T-helper 2 cell treated with Interferon-gamma antibody and Interleukin-4, amounts not matched to agents 5 μg/mL and 100 μg/mL, for 36 hours (primary cell): ENCODE results near the gene MFAP3L.
"Not testable (repeated sequence)": the region's sequence is repeated elsewhere in the genome, so short reads cannot be mapped to it uniquely, and the experiment has no call there.

Source experiments
- DNase-seq: peaks from one replicate; pipeline ENCODE4 v3.0.0; 2021; ENCODE audit warnings: low spot score
- H3K27ac Mint-ChIP-seq: one replicate; pipeline ENCODE4 v1.8.0; 2021; ENCODE audit warnings: mild to moderate bottlenecking, mixed read lengths
- H3K27me3 Mint-ChIP-seq: one replicate; pipeline ENCODE4 v1.8.0; 2021; ENCODE audit warnings: low read depth, mixed read lengths
- H3K36me3 Mint-ChIP-seq: one replicate; pipeline ENCODE4 v1.8.0; 2021; ENCODE audit warnings: low read depth, mixed read lengths
- H3K4me1 Mint-ChIP-seq: one replicate; pipeline ENCODE4 v1.8.0; 2021; ENCODE audit warnings: low read depth, mixed read lengths
- H3K4me3 Mint-ChIP-seq: one replicate; pipeline ENCODE4 v1.8.0; 2022; ENCODE audit warnings: mild to moderate bottlenecking, moderate library complexity, mixed read lengths
- H3K9me3 Mint-ChIP-seq: one replicate; pipeline ENCODE4 v1.8.0; 2021; ENCODE audit warnings: mixed read lengths

The MFAP3L gene

DNA sequence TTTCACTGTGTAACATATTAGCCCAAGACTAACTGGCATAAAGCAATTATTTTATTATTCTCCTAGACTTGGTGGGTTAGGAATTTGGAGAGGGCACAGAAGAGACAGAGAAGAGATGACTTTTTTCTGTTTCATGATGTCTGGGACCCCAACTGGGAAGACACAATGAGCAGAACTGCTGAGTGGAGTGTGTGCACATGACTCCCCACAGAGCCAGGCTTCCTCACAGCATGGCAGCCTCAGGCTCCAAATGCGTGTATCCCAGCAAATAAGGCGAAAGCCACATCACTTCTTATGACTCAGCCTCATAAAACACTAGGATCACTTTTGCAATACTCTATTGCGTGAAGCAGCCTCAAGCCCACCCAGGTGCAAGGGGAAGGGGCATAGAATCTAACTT lies 68.4 kb downstream of the MFAP3L start:
- H3K9me3 Mint-ChIP-seq = no peaks in the 10 kb centered on the region
- no peaks in the 10 kb centered on the region for H3K36me3 Mint-ChIP-seq
- DNase-seq = no peak
- no peaks in the 10 kb centered on the region for H3K27me3 Mint-ChIP-seq
- H3K27ac Mint-ChIP-seq = no peak overlapping the region
- H3K4me1 Mint-ChIP-seq = no peaks in the 10 kb centered on the region
- no peak overlapping the region for H3K4me3 Mint-ChIP-seq

DNA sequence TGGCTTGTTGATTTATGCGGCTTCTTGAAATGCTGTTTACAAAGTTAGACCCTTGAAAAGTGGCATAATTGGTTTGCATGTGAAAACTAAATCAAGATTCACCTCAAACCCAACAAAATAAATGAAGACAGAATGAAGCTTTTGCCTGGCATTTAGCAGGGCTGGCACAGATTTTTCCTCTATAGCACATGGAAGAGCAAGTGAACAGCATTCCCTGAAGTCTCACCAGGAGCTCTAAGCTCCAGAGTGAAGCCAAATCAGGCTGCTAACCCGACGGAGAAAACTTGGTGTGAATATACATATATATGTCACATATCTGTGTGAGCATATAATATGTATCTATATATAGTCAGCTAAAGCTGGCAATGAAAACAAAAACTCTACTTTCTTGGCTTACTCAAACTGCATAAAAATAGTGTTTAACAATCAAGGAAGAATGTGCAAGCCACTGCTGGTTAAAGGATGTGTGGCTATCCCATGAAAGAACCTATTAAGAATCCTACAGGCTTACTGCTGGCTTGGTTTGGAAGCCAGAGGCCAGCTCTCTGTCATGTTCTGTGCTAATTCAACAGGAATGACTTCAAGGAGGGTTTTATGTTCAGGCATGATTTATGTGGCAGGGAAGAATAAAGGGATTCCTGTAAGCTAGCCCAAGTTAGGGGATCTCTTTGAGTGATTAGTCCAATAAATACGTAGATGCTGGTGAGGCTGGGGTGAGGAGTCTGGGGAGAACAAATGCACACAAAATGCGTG lies 69.9 kb downstream of the MFAP3L start:
- Mint-ChIP-seq H3K27ac (no peak overlapping the region), H3K4me3 (no peak overlapping the region), H3K36me3 (no peaks in the 10 kb centered on the region), H3K4me1 (no peaks in the 10 kb centered on the region), H3K27me3 (no peaks in the 10 kb centered on the region), H3K9me3 (no peaks in the 10 kb centered on the region)
- no peak for DNase-seq

DNA sequence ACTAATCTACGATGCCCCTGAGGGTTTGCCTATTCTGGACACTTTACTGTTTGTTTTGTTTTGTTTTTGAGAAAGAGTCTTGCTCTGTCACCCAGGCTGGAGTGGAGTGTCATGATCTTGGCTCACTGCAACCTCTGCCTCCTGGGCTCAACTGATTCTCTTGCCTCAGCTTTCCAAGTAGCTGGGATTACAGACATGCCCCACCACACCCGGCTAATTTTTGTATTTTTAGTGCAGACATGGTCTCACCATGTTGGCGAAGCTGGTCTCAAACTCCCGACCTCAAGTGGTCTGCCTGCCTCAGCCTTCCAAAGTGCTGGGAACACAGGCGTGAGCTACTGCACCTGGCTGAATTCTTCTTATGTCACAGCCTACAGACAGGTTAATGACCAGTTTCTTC lies 70.7 kb downstream of the MFAP3L start:
- no peak overlapping the region for H3K27ac Mint-ChIP-seq
- no peaks in the 10 kb centered on the region for H3K9me3 Mint-ChIP-seq
- H3K27me3 Mint-ChIP-seq = no peaks in the 10 kb centered on the region
- H3K36me3 Mint-ChIP-seq = no peaks in the 10 kb centered on the region
- no peak overlapping the region for H3K4me3 Mint-ChIP-seq
- H3K4me1 Mint-ChIP-seq = no peaks in the 10 kb centered on the region
- DNase-seq = no peak

DNA sequence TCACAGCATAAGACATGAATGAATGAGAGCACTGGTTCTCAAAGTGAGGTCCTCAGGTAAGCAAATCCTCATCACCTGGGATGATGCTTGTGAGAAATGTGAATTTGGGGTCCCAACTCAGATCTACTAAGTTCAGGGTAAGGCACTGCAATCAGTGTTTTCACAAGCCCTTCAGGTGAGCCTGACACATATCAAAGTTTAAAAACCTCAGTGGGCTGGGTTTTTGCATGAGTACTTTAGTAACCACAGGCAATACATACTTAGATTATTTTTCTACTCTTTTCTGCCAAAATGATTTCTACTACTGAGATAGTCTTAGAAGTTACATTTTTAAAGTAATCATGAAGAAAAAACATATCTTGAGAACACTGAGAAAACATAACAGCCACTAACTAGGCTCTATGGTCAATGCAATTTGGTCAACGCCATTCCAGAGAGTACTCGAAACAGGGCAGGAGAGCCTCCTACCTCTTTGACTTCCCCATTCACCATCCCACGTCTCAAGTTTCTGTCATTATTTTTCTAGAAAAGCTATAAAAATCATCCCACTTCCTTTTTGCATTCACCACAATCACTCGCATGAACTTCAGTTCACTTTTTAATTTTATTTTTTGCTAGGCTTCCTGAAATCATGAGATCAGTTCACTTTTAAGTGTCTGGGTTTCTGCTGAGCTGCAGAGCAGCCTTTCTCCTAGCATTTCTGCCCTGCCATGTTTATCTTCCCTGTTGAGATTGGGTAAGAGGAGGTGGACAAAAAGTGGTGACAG lies 73.8 kb downstream of the MFAP3L start:
- no peak overlapping the region for H3K27ac Mint-ChIP-seq
- no peak for DNase-seq
- no peak overlapping the region for H3K4me3 Mint-ChIP-seq
- no peaks in the 10 kb centered on the region for H3K36me3 Mint-ChIP-seq
- H3K9me3 Mint-ChIP-seq = no peaks in the 10 kb centered on the region
- no peaks in the 10 kb centered on the region for H3K27me3 Mint-ChIP-seq
- no peaks in the 10 kb centered on the region for H3K4me1 Mint-ChIP-seq

DNA sequence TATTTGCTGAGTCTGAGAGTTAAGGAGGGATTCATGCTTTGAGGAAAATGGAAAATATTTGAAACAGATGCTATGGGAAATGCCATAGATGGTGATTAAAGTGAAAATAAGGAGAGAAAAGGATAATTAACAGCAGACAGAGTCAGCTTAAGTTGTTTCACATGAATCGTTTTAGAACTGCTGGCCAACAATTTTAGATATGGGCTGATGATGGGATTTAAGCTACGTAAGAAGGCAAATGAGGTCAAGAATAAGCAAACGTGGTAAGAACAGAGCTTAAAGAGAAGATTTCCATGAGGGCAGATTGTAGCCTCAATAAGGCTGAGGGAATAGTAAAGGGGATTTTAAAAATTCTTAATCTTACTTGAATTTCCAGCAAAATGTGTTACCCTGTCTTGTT lies 77.9 kb downstream of the MFAP3L start:
- DNase-seq = no peak
- no peaks in the 10 kb centered on the region for H3K27me3 Mint-ChIP-seq
- no peaks in the 10 kb centered on the region for H3K9me3 Mint-ChIP-seq
- H3K36me3 Mint-ChIP-seq = no peaks in the 10 kb centered on the region
- H3K4me1 Mint-ChIP-seq = no peaks in the 10 kb centered on the region
- H3K27ac Mint-ChIP-seq = no peak overlapping the region
- H3K4me3 Mint-ChIP-seq = no peak overlapping the region

DNA sequence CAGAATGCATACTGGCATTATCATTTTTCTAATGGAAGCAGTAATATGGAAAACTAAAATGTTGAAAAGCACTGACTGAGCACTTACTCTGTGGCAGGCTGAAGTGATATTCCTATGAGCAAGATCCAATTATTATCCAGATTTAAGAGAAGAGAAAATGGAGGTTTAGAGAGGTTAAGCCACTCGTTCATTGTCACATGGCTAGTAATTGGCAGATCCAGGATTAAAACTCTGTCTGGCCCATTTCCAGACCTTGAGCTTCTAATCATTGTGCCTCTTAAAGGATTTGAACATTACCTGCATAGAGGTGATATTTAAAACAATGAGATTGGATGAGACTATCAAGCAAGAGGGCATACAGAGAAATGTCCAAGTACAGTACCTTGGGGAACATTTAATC lies 80.6 kb downstream of the MFAP3L start:
- no peaks in the 10 kb centered on the region for H3K4me1 Mint-ChIP-seq
- no peak overlapping the region for H3K4me3 Mint-ChIP-seq
- H3K27ac Mint-ChIP-seq = no peak overlapping the region
- no peaks in the 10 kb centered on the region for H3K9me3 Mint-ChIP-seq
- no peak for DNase-seq
- H3K27me3 Mint-ChIP-seq = no peaks in the 10 kb centered on the region
- no peaks in the 10 kb centered on the region for H3K36me3 Mint-ChIP-seq

DNA sequence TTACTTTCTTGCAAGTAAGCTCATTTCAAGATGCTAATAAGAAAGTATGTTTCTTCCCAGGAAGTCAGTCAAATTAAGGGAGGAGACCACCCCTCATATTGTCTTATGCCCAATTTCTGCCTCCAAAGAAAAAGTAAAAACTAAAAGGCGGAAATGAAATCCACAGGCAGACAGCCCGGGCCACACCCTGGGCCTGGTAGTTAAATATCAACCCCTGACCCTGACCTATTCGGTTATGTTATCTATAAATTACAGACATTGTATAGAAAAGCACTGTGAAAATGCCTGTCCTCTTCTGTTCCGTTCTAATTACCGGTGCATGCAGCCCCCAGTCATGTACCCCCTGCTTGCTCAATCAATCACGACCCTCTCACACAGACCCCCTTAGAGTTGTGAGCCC lies 82.6 kb downstream of the MFAP3L start:
- H3K9me3 Mint-ChIP-seq, H3K36me3 Mint-ChIP-seq, H3K4me1 Mint-ChIP-seq, H3K4me3 Mint-ChIP-seq, H3K27me3 Mint-ChIP-seq, DNase-seq, H3K27ac Mint-ChIP-seq: not testable (repeated sequence)

DNA sequence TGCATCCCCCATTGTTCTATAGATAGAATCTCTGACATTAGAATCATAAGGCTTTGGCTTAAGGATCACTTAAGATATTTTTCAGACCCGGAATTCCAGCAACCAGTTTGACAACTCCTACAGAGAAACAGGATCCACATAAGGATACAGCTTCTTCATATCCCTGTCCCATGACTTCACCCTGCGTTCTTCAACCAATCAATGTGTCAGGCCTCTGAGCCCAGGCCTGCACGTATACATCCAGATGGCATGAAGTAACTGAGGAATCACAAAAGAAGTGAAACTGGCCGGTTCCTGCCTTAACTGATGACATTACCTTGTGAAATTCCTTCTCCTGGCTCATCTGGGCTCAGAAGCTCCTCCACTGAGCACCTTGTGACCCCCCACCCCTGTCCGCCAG lies 85.1 kb downstream of the MFAP3L start:
- H3K4me1 Mint-ChIP-seq = no peaks in the 10 kb centered on the region
- H3K27me3 Mint-ChIP-seq = no peaks in the 10 kb centered on the region
- DNase-seq = no peak
- no peak overlapping the region for H3K4me3 Mint-ChIP-seq
- H3K27ac Mint-ChIP-seq = no peak overlapping the region
- no peaks in the 10 kb centered on the region for H3K9me3 Mint-ChIP-seq
- H3K36me3 Mint-ChIP-seq = no peaks in the 10 kb centered on the region

DNA sequence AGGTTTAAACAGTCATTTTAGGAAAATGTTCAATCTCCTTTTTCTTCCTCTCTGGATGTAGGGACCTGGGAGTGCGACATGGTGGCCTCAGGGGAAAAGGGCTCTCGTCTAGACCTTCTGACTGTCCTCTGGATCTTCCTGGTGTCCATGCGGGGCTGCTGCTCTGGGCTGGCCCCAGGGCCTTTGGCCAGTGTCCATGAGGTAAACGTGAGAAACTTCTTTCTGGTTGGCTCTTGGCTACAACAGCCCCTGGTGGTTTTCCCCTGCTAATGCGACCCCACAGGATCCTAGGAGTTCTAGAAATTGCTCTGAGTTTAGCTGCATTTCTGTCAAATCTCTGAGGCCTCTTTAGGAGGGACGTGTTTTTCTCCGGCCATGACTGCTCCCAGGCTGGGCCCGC lies 85.7 kb downstream of the MFAP3L start:
- DNase-seq = no peak
- Mint-ChIP-seq H3K36me3 (no peaks in the 10 kb centered on the region), H3K4me1 (no peaks in the 10 kb centered on the region), H3K27ac (no peak overlapping the region), H3K9me3 (no peaks in the 10 kb centered on the region), H3K27me3 (no peaks in the 10 kb centered on the region), H3K4me3 (no peak overlapping the region)
